Activated CD8-positive, alpha-beta memory T cell treated with anti-CD3 and anti-CD28 coated beads for 48 hours (primary cell): ENCODE measurements around the gene ATP1A4.

Experiments used
- DNase-seq, 3 experiments: peaks; one replicate each; pipeline ENCODE4 v3.0.0-alpha.2; 2020; ENCODE audit warnings: low read depth in 2 of 3, low spot score in 2 of 3

The ATP1A4 gene

DNA sequence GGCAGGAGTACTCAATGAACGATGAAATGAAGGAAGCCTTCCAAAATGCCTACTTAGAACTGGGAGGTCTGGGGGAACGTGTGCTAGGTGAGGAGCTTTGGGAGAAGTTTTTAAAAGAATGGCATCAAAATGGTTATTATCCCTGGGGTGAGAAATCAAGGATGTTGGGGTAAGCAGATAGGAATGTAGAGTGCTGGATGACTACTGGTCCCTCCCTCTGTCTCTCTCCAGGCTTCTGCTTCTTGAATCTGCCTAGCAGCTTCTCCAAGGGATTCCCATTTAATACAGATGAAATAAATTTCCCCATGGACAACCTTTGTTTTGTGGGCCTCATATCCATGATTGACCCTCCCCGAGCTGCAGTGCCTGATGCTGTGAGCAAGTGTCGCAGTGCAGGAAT, 20.0 kb downstream of the ATP1A4 start:
- no peak for DNase-seq

GRCh38 chr1:160171980-160172379, 20.6 kb downstream of the ATP1A4 start:
- no peak for DNase-seq

DNA sequence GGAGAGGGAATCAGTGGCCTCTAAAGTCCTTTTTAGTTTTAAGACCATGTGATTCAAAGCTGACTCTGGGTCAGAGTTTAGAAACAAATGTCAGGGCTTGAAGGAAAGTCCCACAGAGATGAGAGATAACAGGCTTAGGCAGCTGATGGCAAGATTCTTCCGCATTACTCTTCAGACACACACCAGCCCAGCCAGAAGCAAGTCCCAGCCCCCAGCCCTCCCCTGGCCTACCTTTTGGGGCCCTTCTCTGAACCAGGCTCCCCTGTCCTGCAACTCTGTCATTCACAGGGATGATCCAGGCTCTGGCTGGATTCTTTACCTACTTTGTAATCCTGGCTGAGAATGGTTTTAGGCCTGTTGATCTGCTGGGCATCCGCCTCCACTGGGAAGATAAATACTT, 25.8 kb downstream of the ATP1A4 start:
- DNase-seq = no peak

DNA sequence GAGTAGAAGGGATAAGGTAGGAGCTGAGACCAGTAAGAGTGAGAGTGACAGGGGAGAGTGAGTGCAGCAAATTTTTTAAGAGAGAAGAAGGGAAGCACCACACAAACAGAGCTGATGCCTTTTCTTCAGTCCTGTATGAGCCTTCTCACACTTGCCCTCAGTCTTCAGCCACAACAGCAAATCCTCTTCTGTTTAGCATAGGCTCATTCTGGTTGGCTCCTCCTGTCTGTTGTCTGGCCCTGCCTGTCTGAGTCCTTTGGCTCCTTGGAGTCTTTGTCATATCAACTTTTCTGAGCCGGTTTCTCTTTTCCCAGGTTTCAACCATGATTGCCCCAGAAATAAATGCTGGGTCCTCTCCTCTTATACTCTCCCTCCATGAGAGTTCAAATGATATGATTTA, 26.3 kb downstream of the ATP1A4 start:
- no peak for DNase-seq

- DNase-seq = no peak
Observed at GRCh38 chr1:160178731-160179130, 27.3 kb downstream of the ATP1A4 start.

DNA sequence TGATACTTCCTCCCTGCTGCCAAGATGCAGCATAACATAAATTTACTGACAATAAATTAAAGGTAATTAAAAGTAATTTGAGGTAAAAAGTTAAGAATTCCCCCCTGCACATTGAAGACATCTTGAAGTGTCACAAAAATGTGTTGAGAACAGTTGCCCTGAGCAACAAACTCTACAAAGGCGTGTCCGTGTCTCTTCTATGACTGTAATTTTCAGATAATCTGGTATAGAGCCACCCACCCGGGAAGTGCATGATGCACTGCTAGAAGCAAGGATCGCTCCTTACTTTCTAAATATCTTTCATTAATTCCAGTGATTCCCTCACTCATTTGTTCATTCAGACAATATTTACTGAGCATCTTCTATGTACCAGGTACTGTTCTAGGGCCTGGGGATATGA, 27.9 kb downstream of the ATP1A4 start:
- DNase-seq = no peak

GRCh38 chr1:160186246-160186645, 34.8 kb downstream of the ATP1A4 start:
- no peak for DNase-seq

GRCh38 chr1:160186729-160187128, 35.3 kb downstream of the ATP1A4 start:
- no peak for DNase-seq

DNA sequence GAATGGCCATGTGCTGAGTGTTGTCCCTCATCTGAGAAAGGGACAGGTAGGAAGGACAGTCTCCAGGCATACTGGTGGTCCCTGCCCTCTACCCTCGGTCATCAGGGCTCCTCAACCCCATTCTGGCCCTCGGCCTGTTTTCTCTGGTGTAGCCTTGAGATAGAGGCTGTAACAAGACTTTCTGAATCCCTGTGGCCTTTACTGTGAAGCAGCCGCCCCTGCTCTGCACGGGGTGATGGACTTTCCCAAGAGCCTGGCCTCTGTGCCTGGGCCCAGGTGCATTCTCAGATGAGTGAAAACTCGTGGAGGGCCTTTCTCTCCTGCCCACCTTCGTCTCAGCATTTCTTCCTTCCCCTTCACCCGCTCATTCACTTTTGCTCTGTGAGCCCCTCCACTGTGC, 36.0 kb downstream of the ATP1A4 start:
- no peak for DNase-seq

GRCh38 chr1:160188341-160188740, 36.9 kb downstream of the ATP1A4 start:
- no peak for DNase-seq

DNA sequence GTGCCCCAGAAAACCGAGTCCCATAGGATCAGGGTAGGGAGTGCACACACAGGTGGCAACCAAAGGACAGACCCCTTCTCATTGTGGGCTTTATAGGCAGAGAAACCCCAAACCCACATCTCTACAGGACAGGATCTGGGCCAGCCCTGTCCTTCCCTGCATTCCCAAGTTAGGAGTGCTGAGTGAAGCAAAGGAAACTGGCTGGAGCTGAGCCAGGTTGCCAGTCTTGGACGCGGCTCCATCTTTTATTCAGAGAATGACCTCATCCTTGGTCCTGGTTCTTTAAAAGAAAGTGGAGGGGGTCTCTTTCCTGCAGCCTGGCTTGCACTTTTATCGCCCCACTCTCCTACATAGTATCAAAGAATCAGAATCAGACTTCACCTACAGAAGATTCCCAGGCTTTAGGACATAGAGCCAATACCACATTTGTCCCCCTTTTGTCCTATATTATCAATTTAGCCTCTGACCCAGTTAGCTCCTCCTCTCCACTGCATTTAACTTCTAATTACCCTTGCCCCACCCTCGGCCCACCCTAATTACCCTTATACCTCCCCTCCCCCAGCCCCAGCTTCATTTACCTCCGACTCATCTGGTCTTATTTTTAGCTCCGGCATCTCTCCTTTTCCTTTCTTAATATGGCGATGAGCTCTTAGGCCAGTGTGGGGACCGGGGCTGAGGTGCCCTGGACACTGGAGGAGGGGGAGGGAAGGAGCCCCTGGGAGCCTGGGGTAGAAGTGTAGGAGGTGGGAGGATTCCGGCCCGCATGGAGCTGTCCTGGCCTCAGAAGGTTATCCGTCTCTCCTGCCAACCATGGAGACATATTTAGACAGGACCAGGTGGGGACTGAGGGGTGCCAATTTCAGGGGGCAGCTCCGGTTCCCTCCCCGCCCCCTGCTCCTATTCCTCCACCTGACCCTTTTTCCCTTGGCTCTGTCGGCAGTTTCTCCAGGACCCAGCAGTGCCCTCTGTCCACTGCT, 38.5 kb downstream of the ATP1A4 start, which contains the start of gene CASQ1:
CASQ1 (plus strand) TSS at position 927 of the 977 bp plus-strand sequence. CDS start 177 bp downstream, outside the sequence.
- DNase-seq = no peak

DNA sequence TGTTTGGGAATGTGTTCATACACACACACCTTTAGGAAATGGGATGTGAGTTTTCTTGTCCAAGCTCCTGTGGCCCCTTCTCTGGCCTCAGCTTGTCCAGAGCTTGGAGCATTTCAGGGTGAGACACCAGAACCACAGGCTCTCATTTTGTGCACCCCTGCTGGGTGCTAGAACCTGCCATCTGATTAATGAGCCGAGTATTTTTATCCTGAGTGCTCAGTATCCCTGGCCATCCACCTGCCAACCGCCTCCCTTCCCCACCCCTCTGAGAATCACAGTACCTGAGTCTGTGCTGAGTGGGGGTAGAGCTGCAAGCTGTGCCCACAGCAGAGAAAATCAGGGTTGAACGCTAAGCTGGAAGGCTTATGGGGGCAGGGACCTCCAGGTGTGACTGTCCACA, 40.4 kb downstream of the ATP1A4 start:
- no peak for DNase-seq

- DNase-seq = no peak
Observed at GRCh38 chr1:160192234-160192633, 40.8 kb downstream of the ATP1A4 start.

- peak; percentile 53 to 90 (median 86) for DNase-seq
Observed at GRCh38 chr1:160193091-160193819, 41.9 kb downstream of the ATP1A4 start.

GRCh38 chr1:160193832-160194736, 42.7 kb downstream of the ATP1A4 start:
- no peak for DNase-seq

DNA sequence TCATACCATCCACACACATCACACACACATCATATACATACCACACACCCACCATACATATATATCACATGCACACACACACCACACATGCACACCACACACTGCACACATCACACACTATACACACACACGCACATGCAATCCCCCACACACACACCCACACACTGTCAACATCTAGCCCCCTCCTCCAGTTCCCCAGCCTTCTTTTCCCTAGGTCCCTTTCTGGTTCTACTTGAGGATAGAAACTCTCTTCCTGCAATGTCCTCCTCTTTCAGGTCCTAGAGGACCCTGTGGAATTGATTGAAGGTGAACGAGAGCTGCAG, 43.3 kb downstream of the ATP1A4 start:
- DNase-seq = no peak

GRCh38 chr1:160196143-160196542, 44.7 kb downstream of the ATP1A4 start:
- no peak for DNase-seq

GRCh38 chr1:160197231-160197630, 45.8 kb downstream of the ATP1A4 start:
- no peak for DNase-seq

DNA sequence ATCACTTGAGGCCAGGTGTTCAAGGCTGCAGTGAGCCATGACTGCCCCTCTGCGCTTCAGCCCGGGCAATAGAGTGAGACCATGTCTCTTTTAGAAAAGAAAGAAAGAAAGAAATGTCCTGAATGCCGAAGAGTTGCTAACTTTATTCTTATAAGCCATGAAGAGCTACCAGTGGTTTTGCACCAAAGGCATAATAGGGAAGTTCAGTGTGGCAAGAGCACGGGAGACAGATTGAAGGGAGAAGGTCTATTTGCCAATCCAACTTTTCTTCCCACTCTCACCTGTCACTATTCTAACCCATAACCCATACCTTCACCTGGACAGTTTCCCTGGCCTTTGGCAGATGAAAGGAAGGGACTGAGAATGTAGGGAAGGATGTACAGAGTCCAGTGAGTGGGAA, 49.4 kb downstream of the ATP1A4 start:
- DNase-seq = no peak

DNA sequence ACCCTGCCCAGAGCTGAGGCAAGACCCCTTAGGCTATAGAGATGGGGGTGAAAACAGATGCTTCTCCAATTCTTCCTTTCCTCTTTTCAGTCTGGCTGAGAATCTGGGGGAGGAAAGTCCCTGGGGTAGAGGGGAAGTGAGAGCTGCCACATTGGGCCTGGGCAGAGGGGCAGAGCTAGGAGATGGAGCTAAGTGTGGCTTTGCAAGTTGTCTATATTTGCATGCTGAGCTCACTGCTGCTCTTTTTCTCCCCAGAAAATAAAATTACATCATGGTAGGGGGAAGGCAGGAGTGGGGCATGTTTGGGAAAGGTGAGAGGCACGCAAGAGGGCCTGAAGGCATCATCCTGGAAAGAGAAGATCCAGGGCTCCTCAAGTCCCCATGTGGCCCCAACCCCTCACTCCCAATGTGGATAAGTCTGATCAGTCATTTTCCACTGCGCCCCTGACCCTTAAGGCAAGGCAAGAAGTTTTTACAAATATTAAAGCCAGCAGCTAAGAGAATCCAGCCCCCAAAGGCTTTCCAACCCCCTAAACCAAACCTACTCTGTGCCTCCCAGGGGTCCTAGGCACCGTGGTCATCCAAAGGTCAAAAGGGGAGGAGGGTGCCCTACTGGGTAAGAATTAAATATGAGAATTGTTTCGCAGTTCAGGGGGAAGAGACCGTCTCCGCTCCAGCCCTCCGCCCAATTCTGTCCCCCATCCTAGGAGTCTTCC, 53.3 kb downstream of the ATP1A4 start:
- no peak for DNase-seq
